Keratinocyte (primary cell): ENCODE results near the gene FAP. TPM values are rescaled to one million over a fixed set of nuclear protein-coding genes. Genes with fewer than 3 reads are reported as not detected.

Experiments
- DNase-seq: peaks from one replicate; pipeline ENCODE4 v3.0.0-alpha.2; 2011; ENCODE audit warnings: low read depth, missing footprints, low spot score
- FAIRE-seq: peaks from 2 replicates; lab custom pipeline; 2011; peaks lifted over from hg19 to GRCh38; lab: Jason Lieb, UNC
- H2AFZ ChIP-seq: 2 replicates; pipeline ENCODE4 v1.6.0; 2012; ENCODE audit warnings: low read length, control low read depth, inconsistent platforms; ENCODE audit not compliant: control insufficient read depth
- H3K27ac ChIP-seq: 2 replicates; pipeline ENCODE4 v1.5.1; 2011; ENCODE audit warnings: low read length; ENCODE audit not compliant: control insufficient read depth, insufficient read depth
- H3K27me3 ChIP-seq: 3 replicates; pipeline ENCODE4 v1.6.0; 2011; ENCODE audit warnings: low read length; ENCODE audit not compliant: control insufficient read depth, insufficient read depth; ENCODE audit errors: extremely low read depth
- H3K36me3 ChIP-seq, 2 experiments: 2 replicates in 1 of 2; 3 replicates in 1 of 2; pipeline ENCODE4 v1.5.1; 2011; ENCODE audit warnings: low read length in 2 of 2, mild to moderate bottlenecking in 1 of 2; ENCODE audit not compliant: control insufficient read depth in 2 of 2, insufficient read depth in 2 of 2; ENCODE audit errors: extremely low read depth in 1 of 2
- H3K4me1 ChIP-seq: 3 replicates; pipeline ENCODE4 v1.5.1; 2011; ENCODE audit warnings: low read length; ENCODE audit not compliant: control insufficient read depth, insufficient read depth; ENCODE audit errors: extremely low read depth
- H3K4me2 ChIP-seq: 3 replicates; pipeline ENCODE4 v1.6.0; 2011; ENCODE audit warnings: low read depth, low read length; ENCODE audit not compliant: control insufficient read depth, insufficient read depth; ENCODE audit errors: extremely low read depth
- H3K4me3 ChIP-seq, 3 experiments: fragments of 200-600 bp in 1 of 3; sonication (generic) in 1 of 3; 2 replicates in 2 of 3; 3 replicates in 1 of 3; pipeline ENCODE4 v1.5.1; 2011 to 2016; ENCODE audit warnings: low read length in 3 of 3, mild to moderate bottlenecking in 3 of 3, control low read depth in 2 of 3, inconsistent platforms in 1 of 3, low read depth in 1 of 3, mixed read lengths in 1 of 3, mixed run types in 1 of 3, moderate library complexity in 1 of 3; ENCODE audit not compliant: control insufficient read depth in 2 of 3, insufficient read depth in 2 of 3; ENCODE audit errors: extremely low read depth in 1 of 3
- H3K79me2 ChIP-seq: 2 replicates; pipeline ENCODE4 v1.6.0; 2012; ENCODE audit warnings: low read length; ENCODE audit not compliant: control insufficient read depth, insufficient read depth
- H3K9ac ChIP-seq: 3 replicates; pipeline ENCODE4 v1.6.0; 2011; ENCODE audit warnings: low read length; ENCODE audit not compliant: control insufficient read depth, insufficient read depth; ENCODE audit errors: extremely low read depth
- H3K9me1 ChIP-seq: 3 replicates; pipeline ENCODE4 v1.6.0; 2011; ENCODE audit warnings: low read length; ENCODE audit not compliant: control insufficient read depth, insufficient read depth; ENCODE audit errors: extremely low read depth
- H3K9me3 ChIP-seq: 2 replicates; pipeline ENCODE4 v1.5.1; 2012; ENCODE audit warnings: low read depth, low read length; ENCODE audit not compliant: control insufficient read depth
- H4K20me1 ChIP-seq: 3 replicates; pipeline ENCODE4 v1.6.0; 2011; ENCODE audit warnings: low read length; ENCODE audit not compliant: control insufficient read depth, insufficient read depth; ENCODE audit errors: extremely low read depth
- EZH2 ChIP-seq: IDR thresholded peaks from one replicate; pipeline ENCODE4 v1.6.1; 2012; ENCODE audit warnings: inconsistent platforms, mild to moderate bottlenecking, low read length, moderate library complexity
- dilution Hi-C: fragments of 300-500 bp; cut with MboI; formaldehyde crosslinking; loops from one replicate; pipeline ENCODE4 v1.7.0; 2020; ENCODE audit warnings: low sequenced_read_pairs; ENCODE audit not compliant: extremely low pct_ligation_motif_present
- polyA plus RNA-seq, 5 experiments: library from polyadenylated mRNA; depleted of rRNA in 3 of 5; stranded (reverse) in 3 of 5; stranded (forward) in 1 of 5; unstranded in 1 of 5; fragments of >200 nt; gene quantifications; 1 replicate in 1 of 5; 2 replicates in 3 of 5; 3 replicates in 1 of 5; pipeline versions ENCODE4 v1.2.1 to v1.2.3, GENCODE V29; 2011 to 2012; ENCODE audit warnings: missing spikeins in 2 of 5, low read depth in 1 of 5, low replicate concordance in 1 of 5
- TF ChIP-seq, protein P1 (sequence below), 3 experiments: IDR thresholded peaks in 1 of 3; conservative IDR thresholded peaks in 1 of 3; optimal IDR thresholded peaks in 1 of 3; 2 replicates in 2 of 3; 3 replicates in 1 of 3; pipeline versions ENCODE3 to v1.5.1; 2011; ENCODE audit warnings: low read length in 3 of 3, mild to moderate bottlenecking in 3 of 3, moderate library complexity in 2 of 3, control low read depth in 1 of 3, inconsistent platforms in 1 of 3; ENCODE audit not compliant: insufficient read depth in 2 of 3; ENCODE audit errors: extremely low read depth in 1 of 3

Gene FAP
- polyA plus RNA-seq, 1 donor (not counting 4 experiments of a cell fraction or from before 2014, with no cell fraction given): 8.5 TPM

DNA sequence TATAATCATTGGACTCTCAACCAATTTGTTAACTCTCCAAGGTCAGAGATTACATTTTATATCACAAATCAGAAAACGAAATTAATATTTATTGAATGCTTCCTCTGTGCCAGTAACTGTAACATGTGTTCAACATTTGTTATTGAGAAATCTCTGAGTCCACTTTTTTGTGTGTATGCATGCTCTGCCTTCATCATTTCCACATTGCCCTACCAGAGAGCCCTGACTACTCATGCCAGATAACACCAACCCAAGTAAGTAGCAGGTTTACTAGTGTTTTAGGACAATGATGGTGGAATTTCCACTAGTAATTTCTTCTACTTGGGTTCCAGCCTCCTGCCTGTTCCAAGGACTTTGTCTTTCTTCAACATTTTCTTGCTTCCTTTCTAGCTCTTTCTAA is 14.2 kb upstream of the FAP start:
- H3K9ac ChIP-seq: no peak overlapping the region
- dilution Hi-C loops: no loop called here
- H3K27ac ChIP-seq: no peak overlapping the region
- H3K9me3 ChIP-seq: no peaks in the 10 kb centered on the region
- no peak overlapping the region for H3K4me2 ChIP-seq
- DNase-seq (no peak), FAIRE-seq (no peak)
- no peaks in the 10 kb centered on the region for H3K9me1 ChIP-seq
- H3K36me3 ChIP-seq: no peaks in the 10 kb centered on the region
- no peak overlapping the region for H3K4me3 ChIP-seq
- no peak for TF ChIP-seq EZH2
- TF ChIP-seq, protein P1, sequence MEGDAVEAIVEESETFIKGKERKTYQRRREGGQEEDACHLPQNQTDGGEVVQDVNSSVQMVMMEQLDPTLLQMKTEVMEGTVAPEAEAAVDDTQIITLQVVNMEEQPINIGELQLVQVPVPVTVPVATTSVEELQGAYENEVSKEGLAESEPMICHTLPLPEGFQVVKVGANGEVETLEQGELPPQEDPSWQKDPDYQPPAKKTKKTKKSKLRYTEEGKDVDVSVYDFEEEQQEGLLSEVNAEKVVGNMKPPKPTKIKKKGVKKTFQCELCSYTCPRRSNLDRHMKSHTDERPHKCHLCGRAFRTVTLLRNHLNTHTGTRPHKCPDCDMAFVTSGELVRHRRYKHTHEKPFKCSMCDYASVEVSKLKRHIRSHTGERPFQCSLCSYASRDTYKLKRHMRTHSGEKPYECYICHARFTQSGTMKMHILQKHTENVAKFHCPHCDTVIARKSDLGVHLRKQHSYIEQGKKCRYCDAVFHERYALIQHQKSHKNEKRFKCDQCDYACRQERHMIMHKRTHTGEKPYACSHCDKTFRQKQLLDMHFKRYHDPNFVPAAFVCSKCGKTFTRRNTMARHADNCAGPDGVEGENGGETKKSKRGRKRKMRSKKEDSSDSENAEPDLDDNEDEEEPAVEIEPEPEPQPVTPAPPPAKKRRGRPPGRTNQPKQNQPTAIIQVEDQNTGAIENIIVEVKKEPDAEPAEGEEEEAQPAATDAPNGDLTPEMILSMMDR (optimal IDR thresholded peaks at IDR 0.05 in 1 of 3, IDR thresholded peaks at IDR 0.05 in 1 of 3, conservative IDR thresholded peaks at IDR 0.05 in 1 of 3; ENCODE audit: extremely low read depth in 1 of 3, insufficient read depth in 2 of 3, low read length in 3 of 3): no peak
- no peaks in the 10 kb centered on the region for H4K20me1 ChIP-seq
- H3K79me2 ChIP-seq: no peaks in the 10 kb centered on the region
- H3K27me3 ChIP-seq: no peaks in the 10 kb centered on the region
- H3K4me1 ChIP-seq: peaks cover 16% of the 10 kb centered on the region
- no peak overlapping the region for H2AFZ ChIP-seq

DNA sequence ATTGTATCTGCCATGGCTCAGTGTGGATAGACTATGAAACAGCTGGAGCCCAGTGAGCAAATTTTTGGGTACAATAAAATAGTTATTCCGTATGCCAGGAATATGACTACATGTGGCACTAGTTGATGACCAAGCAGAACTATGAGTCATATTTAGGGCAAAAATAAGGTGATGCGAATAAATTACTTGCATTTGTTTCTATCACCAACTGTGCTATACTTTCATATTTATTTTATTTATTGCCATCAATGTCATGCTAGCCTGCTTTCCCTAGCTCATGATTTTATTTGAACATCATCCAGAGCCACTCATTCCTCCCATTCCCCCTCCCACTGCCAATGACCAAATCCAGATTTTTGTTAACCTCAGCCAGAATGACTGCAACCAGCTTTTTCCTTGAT is 13.3 kb upstream of the FAP start:
- no peaks in the 10 kb centered on the region for H3K9me1 ChIP-seq
- FAIRE-seq: no peak
- TF ChIP-seq, protein P1 (optimal IDR thresholded peaks at IDR 0.05 in 1 of 3, IDR thresholded peaks at IDR 0.05 in 1 of 3, conservative IDR thresholded peaks at IDR 0.05 in 1 of 3; ENCODE audit: extremely low read depth in 1 of 3, insufficient read depth in 2 of 3, low read length in 3 of 3): no peak
- TF ChIP-seq EZH2: no peak
- H3K9me3 ChIP-seq: no peaks in the 10 kb centered on the region
- no peak overlapping the region for H3K27ac ChIP-seq
- no peaks in the 10 kb centered on the region for H3K27me3 ChIP-seq
- no peaks in the 10 kb centered on the region for H3K36me3 ChIP-seq
- no peak overlapping the region for H3K4me2 ChIP-seq
- H3K79me2 ChIP-seq: no peaks in the 10 kb centered on the region
- no peak for DNase-seq
- no peak overlapping the region for H3K9ac ChIP-seq
- dilution Hi-C loops: no loop called here
- H2AFZ ChIP-seq: no peak overlapping the region
- H3K4me3 ChIP-seq: no peak overlapping the region
- peaks cover 13% of the 10 kb centered on the region for H3K4me1 ChIP-seq
- no peaks in the 10 kb centered on the region for H4K20me1 ChIP-seq
